HG03103 (cell line): ENCODE measurements around the gene CENPO.

Source experiments
- ATAC-seq: cut with Tn5 transposase; IDR thresholded peaks from one replicate; pipeline ENCODE4 v1.9.1; 2021; ENCODE audit warnings: low read depth; ENCODE audit not compliant: unreplicated experiment

CENPO gene

GRCh38 chr2:24821433-24821891, 28.2 kb downstream of the CENPO start:
- no peak for ATAC-seq

- no peak for ATAC-seq
These were observed 29.0 kb downstream of the CENPO start for GRCh38 chr2:24822049-24822706.

GRCh38 chr2:24824071-24824588, 30.9 kb downstream of the CENPO start:
- no peak for ATAC-seq

GRCh38 chr2:24824966-24825882, 32.0 kb downstream of the CENPO start:
- ATAC-seq, result no peak

GRCh38 chr2:24825883-24826772, 32.9 kb downstream of the CENPO start:
- ATAC-seq, result no peak

- ATAC-seq, result no peak
These were observed 33.5 kb downstream of the CENPO start for GRCh38 chr2:24826773-24827145.

- peak; percentile 73 for ATAC-seq
These were observed 34.4 kb downstream of the CENPO start for GRCh38 chr2:24827321-24828237.

GRCh38 chr2:24828238-24828996, 35.2 kb downstream of the CENPO start:
- no peak for ATAC-seq

- no peak for ATAC-seq
These were observed 37.1 kb downstream of the CENPO start for GRCh38 chr2:24830351-24830750.

- no peak for ATAC-seq
These were observed 37.6 kb downstream of the CENPO start for GRCh38 chr2:24830786-24831185.

- ATAC-seq, result no peak
These were observed 38.2 kb downstream of the CENPO start for GRCh38 chr2:24831221-24832072.

- ATAC-seq, result no peak
These were observed 38.8 kb downstream of the CENPO start for GRCh38 chr2:24832073-24832461.

GRCh38 chr2:24832521-24832920, 39.3 kb downstream of the CENPO start:
- no peak for ATAC-seq

- no peak for ATAC-seq
These were observed 39.9 kb downstream of the CENPO start for GRCh38 chr2:24832931-24833701.

GRCh38 chr2:24833821-24834732, 40.9 kb downstream of the CENPO start:
- no peak for ATAC-seq

GRCh38 chr2:24834733-24835395, 41.6 kb downstream of the CENPO start:
- ATAC-seq, result no peak
